ENCODE results near the gene PREX1.
A peak's percentile ranks its signal among the peaks of the same experiment; 100 is the strongest.

Gene PREX1

GRCh38 chr20:48676125-48676524 lies 151.7 kb downstream of the PREX1 start:
- DNase-seq, result no peak

- no peak for DNase-seq
These were observed 153.3 kb downstream of the PREX1 start for GRCh38 chr20:48674461-48674860.

- DNase-seq, result no peak
These were observed 154.3 kb downstream of the PREX1 start for GRCh38 chr20:48673507-48673906.

- DNase-seq, result no peak
These were observed 155.5 kb downstream of the PREX1 start for GRCh38 chr20:48672324-48672723.

GRCh38 chr20:48671141-48671540 lies 156.7 kb downstream of the PREX1 start:
- DNase-seq, result no peak

GRCh38 chr20:48669946-48670605 lies 157.7 kb downstream of the PREX1 start:
- DNase-seq, result no peak

GRCh38 chr20:48668451-48668946 lies 159.3 kb downstream of the PREX1 start:
- no peak for DNase-seq

- no peak for DNase-seq
These were observed 159.8 kb downstream of the PREX1 start for GRCh38 chr20:48667889-48668413.

- DNase-seq, result no peak
These were observed 160.3 kb downstream of the PREX1 start for GRCh38 chr20:48667481-48667880.

- no peak for DNase-seq
These were observed 162.0 kb downstream of the PREX1 start for GRCh38 chr20:48665785-48666184.

GRCh38 chr20:48662711-48663110 lies 165.1 kb downstream of the PREX1 start:
- no peak for DNase-seq

- no peak for DNase-seq
These were observed 166.0 kb downstream of the PREX1 start for GRCh38 chr20:48661575-48662455.

GRCh38 chr20:48660788-48661187 lies 167.0 kb downstream of the PREX1 start:
- DNase-seq, result no peak

- no peak for DNase-seq
These were observed 167.9 kb downstream of the PREX1 start for GRCh38 chr20:48659858-48660257.

GRCh38 chr20:48658505-48658904 lies 169.3 kb downstream of the PREX1 start:
- no peak for DNase-seq

- DNase-seq, result no peak
These were observed 169.7 kb downstream of the PREX1 start for GRCh38 chr20:48658198-48658476.

- DNase-seq, result peak; percentile 68
These were observed 170.2 kb downstream of the PREX1 start for GRCh38 chr20:48657426-48658197.

- DNase-seq, result no peak
These were observed 171.1 kb downstream of the PREX1 start for GRCh38 chr20:48656661-48657211.

- DNase-seq, result no peak
These were observed 171.7 kb downstream of the PREX1 start for GRCh38 chr20:48656137-48656536.

GRCh38 chr20:48653706-48654051 lies 174.1 kb downstream of the PREX1 start:
- DNase-seq, result no peak

GRCh38 chr20:48652961-48653705 lies 174.7 kb downstream of the PREX1 start:
- no peak for DNase-seq

GRCh38 chr20:48651960-48652359 lies 175.8 kb downstream of the PREX1 start:
- no peak for DNase-seq

Data from fibroblast of skin of right biceps (primary cell).